HEK293 (cell line): ENCODE results near the gene ANKH.

Experiments used
- CTCF ChIA-PET: fragments of 350-600 bp; formaldehyde crosslinking; extraction: SDS; loops from one replicate; lab custom pipeline; 2021; ENCODE audit warnings: antibody characterized with exemption; lab: Yijun Ruan, JAX
- POLR2A ChIA-PET: fragments of 300-600 bp; formaldehyde crosslinking; extraction: SDS; loops from one replicate; lab custom pipeline; 2020; ENCODE audit warnings: antibody characterized with exemption, inconsistent platforms; lab: Yijun Ruan, JAX
- H3K27ac ChIP-seq: fragments of 200-500 bp; sonication (Bioruptor generic); 2 replicates; pipeline ENCODE4 v1.5.1; 2014; ENCODE audit warnings: low read depth, low read length, control low read depth, inconsistent platforms; ENCODE audit errors: extremely low read depth
- H3K36me3 ChIP-seq, 2 experiments: fragments of 200-500 bp in 1 of 2; sonication (Bioruptor generic) in 1 of 2; 1 replicate in 1 of 2; 2 replicates in 1 of 2; pipeline ENCODE4 v1.5.1; 2014 to 2017; ENCODE audit warnings: inconsistent platforms in 2 of 2, low read length in 2 of 2; ENCODE audit not compliant: control insufficient read depth in 2 of 2, insufficient read depth in 1 of 2
- H3K4me1 ChIP-seq: fragments of 200-500 bp; sonication (Bioruptor generic); 2 replicates; pipeline ENCODE4 v1.5.1; 2014; ENCODE audit warnings: mild to moderate bottlenecking, low read length, inconsistent platforms; ENCODE audit not compliant: control insufficient read depth, insufficient read depth
- H3K4me3 ChIP-seq: 2 replicates; pipeline ENCODE4 v1.5.1; 2011; ENCODE audit warnings: low read depth, mild to moderate bottlenecking, control low read depth, low read length, moderate library complexity
- H3K9me3 ChIP-seq: fragments of 200-500 bp; sonication (Bioruptor generic); 2 replicates; pipeline ENCODE4 v1.5.1; 2014; ENCODE audit warnings: low read depth, low read length, inconsistent platforms; ENCODE audit not compliant: control insufficient read depth, insufficient read depth
- EGR2 ChIP-seq: fragments of 450-650 bp; formaldehyde crosslinking; IDR thresholded peaks from 2 replicates; pipeline ENCODE4 v1.5.1; 2016; ENCODE audit warnings: low read depth, missing biosample characterization, missing genetic modification characterization
- HOXD13 ChIP-seq: sonication (generic); formaldehyde crosslinking; IDR thresholded peaks from 2 replicates; pipeline ENCODE4 v1.8.0; 2022; ENCODE audit warnings: missing genetic modification reagents, borderline replicate concordance
- OSR2 ChIP-seq: fragments of 450-650 bp; formaldehyde crosslinking; IDR thresholded peaks from 2 replicates; pipeline ENCODE4 v1.5.1; 2016; ENCODE audit warnings: missing biosample characterization, missing genetic modification characterization
- PRDM6 ChIP-seq: fragments of 450-650 bp; formaldehyde crosslinking; IDR thresholded peaks from 2 replicates; pipeline ENCODE4 v1.5.1; 2017; ENCODE audit warnings: missing biosample characterization, missing genetic modification characterization
- REPIN1 ChIP-seq: fragments of 450-650 bp; formaldehyde crosslinking; IDR thresholded peaks from 2 replicates; pipeline ENCODE4 v1.5.1; 2017; ENCODE audit warnings: missing biosample characterization, missing genetic modification characterization, low read depth
- SCRT1 ChIP-seq: fragments of 450-650 bp; formaldehyde crosslinking; IDR thresholded peaks from 2 replicates; pipeline ENCODE4 v1.5.1; 2016; ENCODE audit warnings: missing biosample characterization, missing genetic modification characterization, borderline replicate concordance
- SP2 ChIP-seq: fragments of 450-650 bp; formaldehyde crosslinking; IDR thresholded peaks from 2 replicates; pipeline ENCODE4 v1.5.1; 2016; ENCODE audit warnings: missing biosample characterization, missing genetic modification characterization
- ZBTB21 ChIP-seq: fragments of 450-650 bp; formaldehyde crosslinking; IDR thresholded peaks from 2 replicates; pipeline ENCODE4 v1.5.1; 2017; ENCODE audit warnings: missing biosample characterization, missing genetic modification characterization
- ZFP37 ChIP-seq: fragments of 450-650 bp; formaldehyde crosslinking; IDR thresholded peaks from 2 replicates; pipeline ENCODE4 v1.5.1; 2016; ENCODE audit warnings: missing biosample characterization, missing genetic modification characterization
- ZNF114 ChIP-seq: fragments of 450-650 bp; formaldehyde crosslinking; IDR thresholded peaks from 2 replicates; pipeline ENCODE4 v1.5.0; 2017; ENCODE audit warnings: missing biosample characterization, missing genetic modification characterization
- ZNF394 ChIP-seq: fragments of 450-650 bp; formaldehyde crosslinking; IDR thresholded peaks from 2 replicates; pipeline ENCODE4 v1.5.1; 2016; ENCODE audit warnings: missing biosample characterization, missing genetic modification characterization, mild to moderate bottlenecking, moderate library complexity, borderline replicate concordance
- ZNF510 ChIP-seq: fragments of 450-650 bp; formaldehyde crosslinking; IDR thresholded peaks from 2 replicates; pipeline ENCODE4 v1.5.1; 2018; ENCODE audit warnings: mild to moderate bottlenecking, missing genetic modification characterization, missing biosample characterization; ENCODE audit not compliant: insufficient replicate concordance
- ZNF518A ChIP-seq: fragments of 450-650 bp; formaldehyde crosslinking; conservative IDR thresholded peaks from 2 replicates; pipeline ENCODE4 v1.5.1; 2016; ENCODE audit warnings: low read depth, missing biosample characterization, missing genetic modification characterization
- ZNF561 ChIP-seq: fragments of 450-650 bp; IDR thresholded peaks from 2 replicates; pipeline ENCODE4 v1.5.1; 2018; ENCODE audit warnings: missing biosample characterization, missing genetic modification characterization, borderline replicate concordance
- ZNF645 ChIP-seq: fragments of 450-650 bp; formaldehyde crosslinking; IDR thresholded peaks from 2 replicates; pipeline ENCODE4; 2016; ENCODE audit warnings: missing biosample characterization, missing genetic modification characterization
- ZNF658 ChIP-seq: fragments of 450-650 bp; formaldehyde crosslinking; IDR thresholded peaks from 2 replicates; pipeline ENCODE4; 2016; ENCODE audit warnings: missing biosample characterization, missing genetic modification characterization
- ZNF76 ChIP-seq: fragments of 450-650 bp; formaldehyde crosslinking; IDR thresholded peaks from 2 replicates; pipeline ENCODE4; 2016; ENCODE audit warnings: low read depth, missing biosample characterization, missing genetic modification characterization, borderline replicate concordance

Gene ANKH

GRCh38 chr5:14701556-14701955, 170.0 kb downstream of the ANKH start:
- H3K27ac ChIP-seq = no peak overlapping the region
- ChIA-PET POLR2A (no interaction called here), CTCF (interaction anchor here (0.7 to 1.9 kb wide), 2 partner anchors 16 to 37 kb away, joined by 3 to 8 read pairs; no protein-coding TSS in a partner anchor)
- TF ChIP-seq PRDM6 (tag by site-specific recombination) = no peak
- no peak for TF ChIP-seq ZFP37 (tag by site-specific recombination)
- no peak overlapping the region for H3K4me3 ChIP-seq
- H3K36me3 ChIP-seq = peaks cover 12 to 52% of the 10 kb centered on the region in 2 experiments
- H3K9me3 ChIP-seq = no peaks in the 10 kb centered on the region
- no peaks in the 10 kb centered on the region for H3K4me1 ChIP-seq

GRCh38 chr5:14700478-14701436, 170.8 kb downstream of the ANKH start:
- POLR2A ChIA-PET = no interaction called here
- CTCF ChIA-PET = interaction anchor here (0.7 kb wide), 1 partner anchor 36 kb away, joined by 3 read pairs; no protein-coding TSS in a partner anchor
- no peaks in the 10 kb centered on the region for H3K4me1 ChIP-seq
- H3K9me3 ChIP-seq = no peaks in the 10 kb centered on the region
- H3K4me3 ChIP-seq = no peak overlapping the region
- peaks cover 14 to 54% of the 10 kb centered on the region in 2 experiments for H3K36me3 ChIP-seq
- no peak overlapping the region for H3K27ac ChIP-seq
- TF ChIP-seq ZNF76 (tag by site-specific recombination) = no peak
- no peak for TF ChIP-seq SP2 (tag by site-specific recombination)
- no peak for TF ChIP-seq HOXD13 (CRISPR knock-in tag)
- TF ChIP-seq ZNF645 (tag by site-specific recombination) = no peak
- no peak for TF ChIP-seq ZNF114 (tag by site-specific recombination)
- TF ChIP-seq ZNF518A (tag by site-specific recombination) = no peak
- no peak for TF ChIP-seq ZBTB21 (tag by site-specific recombination)
- no peak for TF ChIP-seq OSR2 (tag by site-specific recombination)
- TF ChIP-seq ZNF510 (tag by site-specific recombination) = no peak
- no peak for TF ChIP-seq ZNF561 (tag by site-specific recombination)
- TF ChIP-seq ZNF394 (tag by site-specific recombination) = no peak
- TF ChIP-seq EGR2 (tag by site-specific recombination) = no peak
- TF ChIP-seq REPIN1 = no peak
- no peak for TF ChIP-seq SCRT1 (tag by site-specific recombination)
- no peak for TF ChIP-seq ZNF658 (tag by site-specific recombination)
- TF ChIP-seq, all 188 proteins: peak for 0
